ENCODE measurements around the gene IFNL4. TPM values are rescaled to one million over a fixed set of nuclear protein-coding genes. Genes with fewer than 3 reads are reported as not detected.
"Not testable (repeated sequence)": the region's sequence is repeated elsewhere in the genome, so short reads cannot be mapped to it uniquely, and the experiment has no call there.

IFNL4 gene
- total and polyA plus RNA-seq, 8 donors, result not detected

- DNase-seq (no peak), ATAC-seq (no peak)
- Histone ChIP-seq H3K9me3 (no peaks in the 10 kb centered on the region), H3K4me3 (no peak overlapping the region), H3K27ac (no peak overlapping the region), H3K27me3 (peaks cover 0 to 19% of the 10 kb centered on the region in 2 donors), H3K36me3 (no peaks in the 10 kb centered on the region), H3K4me1 (no peaks in the 10 kb centered on the region)
- intact Hi-C loops (cut with DNase I), result no loop called here
- no peak for TF ChIP-seq CTCF (IDR thresholded peaks at IDR 0.05)
Measured at GRCh38 chr19:39230096-39230764, 18.4 kb downstream of the IFNL4 start.

GRCh38 chr19:39224910-39225309, 23.7 kb downstream of the IFNL4 start:
- intact Hi-C loops (cut with DNase I), result no loop called here
- no peak for TF ChIP-seq CTCF (IDR thresholded peaks at IDR 0.05)
- no peak for ATAC-seq

GRCh38 chr19:39223703-39224279, 24.9 kb downstream of the IFNL4 start:
- no peaks in the 10 kb centered on the region for H3K9me3 ChIP-seq
- intact Hi-C loops (cut with DNase I), result no loop called here
- peak in 1 of 4 donors; percentile 23 for DNase-seq

More at GRCh38 chr19:39224910-39225309, 23.7 kb downstream of the IFNL4 start:
- no peak overlapping the region for H3K4me3 ChIP-seq
- H3K36me3 ChIP-seq, result no peaks in the 10 kb centered on the region
- no peak overlapping the region for H3K27ac ChIP-seq
- H3K4me1 ChIP-seq, result no peaks in the 10 kb centered on the region
- H3K27me3 ChIP-seq, result peaks cover 0 to 39% of the 10 kb centered on the region in 2 donors
- DNase-seq, result no peak
- H3K9me3 ChIP-seq, result no peaks in the 10 kb centered on the region

GRCh38 chr19:39219108-39219507, 29.5 kb downstream of the IFNL4 start:
- DNase-seq; H3K36me3 ChIP-seq; H3K4me3 ChIP-seq; H3K4me1 ChIP-seq; H3K9me3 ChIP-seq; H3K27ac ChIP-seq; ATAC-seq; intact Hi-C loops (cut with DNase I): not testable (repeated sequence)
- peaks cover 0 to 24% of the 10 kb centered on the region in 2 donors for H3K27me3 ChIP-seq

More at GRCh38 chr19:39223703-39224279, 24.9 kb downstream of the IFNL4 start:
- H3K4me1 ChIP-seq, result no peaks in the 10 kb centered on the region
- no peak for ATAC-seq
- no peaks in the 10 kb centered on the region for H3K36me3 ChIP-seq
- no peak for TF ChIP-seq CTCF (IDR thresholded peaks at IDR 0.05)
- peaks cover 0 to 43% of the 10 kb centered on the region in 2 donors for H3K27me3 ChIP-seq
- no peak overlapping the region for H3K4me3 ChIP-seq
- no peak overlapping the region for H3K27ac ChIP-seq

GRCh38 chr19:39218230-39219007, 30.2 kb downstream of the IFNL4 start:
- Histone ChIP-seq H3K4me3 (no peak overlapping the region), H3K9me3 (no peaks in the 10 kb centered on the region), H3K27me3 (peaks cover 0 to 17% of the 10 kb centered on the region in 2 donors), H3K4me1 (no peaks in the 10 kb centered on the region), H3K27ac (no peak overlapping the region), H3K36me3 (no peaks in the 10 kb centered on the region)
- no peak for DNase-seq
- no peak for ATAC-seq
- intact Hi-C loops (cut with DNase I), result no loop called here
- TF ChIP-seq CTCF (IDR thresholded peaks at IDR 0.05), result no peak

All from left lung (tissue), 10 donors.